HEK293 (cell line): ENCODE results near the gene KCNK15.

Experiments
- ATF2 ChIP-seq: fragments of 450-650 bp; formaldehyde crosslinking; IDR thresholded peaks from 2 replicates; pipeline ENCODE4 v1.5.1; 2016; ENCODE audit warnings: missing biosample characterization, missing genetic modification characterization, low read depth
- CTCF ChIP-seq: fragments of 450-650 bp; formaldehyde crosslinking; IDR thresholded peaks from 2 replicates; pipeline ENCODE4 v1.5.1; 2016; ENCODE audit warnings: missing biosample characterization, missing genetic modification characterization
- ELK4 ChIP-seq: IDR thresholded peaks from 2 replicates; pipeline ENCODE4 v1.6.1; 2011; ENCODE audit warnings: mild to moderate bottlenecking, low read depth, low read length, borderline replicate concordance
- GLIS1 ChIP-seq: fragments of 450-650 bp; formaldehyde crosslinking; IDR thresholded peaks from 2 replicates; pipeline ENCODE4 v1.5.1; 2016; ENCODE audit warnings: missing biosample characterization, missing genetic modification characterization
- HOXC10 ChIP-seq: sonication (generic); formaldehyde crosslinking; IDR thresholded peaks from 2 replicates; pipeline ENCODE4 v1.8.1; 2023; ENCODE audit warnings: mild to moderate bottlenecking, missing genetic modification reagents
- INSM2 ChIP-seq: fragments of 450-650 bp; formaldehyde crosslinking; IDR thresholded peaks from 2 replicates; pipeline ENCODE4 v1.5.1; 2016; ENCODE audit warnings: missing biosample characterization, missing genetic modification characterization
- PATZ1 ChIP-seq: fragments of 450-650 bp; formaldehyde crosslinking; IDR thresholded peaks from 2 replicates; pipeline ENCODE4 v1.5.1; 2016; ENCODE audit warnings: missing biosample characterization, missing genetic modification characterization
- ZBTB17 ChIP-seq: fragments of 450-650 bp; formaldehyde crosslinking; IDR thresholded peaks from 2 replicates; pipeline ENCODE4 v1.5.1; 2016; ENCODE audit warnings: missing biosample characterization, missing genetic modification characterization
- ZBTB44 ChIP-seq: fragments of 450-650 bp; IDR thresholded peaks from 2 replicates; pipeline ENCODE4 v1.5.1; 2018; ENCODE audit warnings: missing biosample characterization, mild to moderate bottlenecking, missing genetic modification characterization
- ZEB2 ChIP-seq: fragments of 450-650 bp; formaldehyde crosslinking; IDR thresholded peaks from 2 replicates; pipeline ENCODE4 v1.5.1; 2016; ENCODE audit warnings: missing biosample characterization, missing genetic modification characterization
- ZNF292 ChIP-seq: fragments of 450-650 bp; formaldehyde crosslinking; IDR thresholded peaks from 2 replicates; pipeline ENCODE4 v1.5.1; 2016; ENCODE audit warnings: low read depth, missing biosample characterization, missing genetic modification characterization, borderline replicate concordance
- ZNF302 ChIP-seq: fragments of 450-650 bp; formaldehyde crosslinking; IDR thresholded peaks from 2 replicates; pipeline ENCODE4 v1.5.1; 2016; ENCODE audit warnings: missing biosample characterization, missing genetic modification characterization, low read depth
- ZNF645 ChIP-seq: fragments of 450-650 bp; formaldehyde crosslinking; IDR thresholded peaks from 2 replicates; pipeline ENCODE4; 2016; ENCODE audit warnings: missing biosample characterization, missing genetic modification characterization
- ZNF76 ChIP-seq: fragments of 450-650 bp; formaldehyde crosslinking; IDR thresholded peaks from 2 replicates; pipeline ENCODE4; 2016; ENCODE audit warnings: low read depth, missing biosample characterization, missing genetic modification characterization, borderline replicate concordance

GRCh38 chr20:44709797-44710196, 35.9 kb upstream of the KCNK15 start:
- no peak for TF ChIP-seq ZNF76 (tag by site-specific recombination)
- TF ChIP-seq ZNF645 (tag by site-specific recombination): no peak
- TF ChIP-seq ATF2 (tag by site-specific recombination): no peak
- TF ChIP-seq ZBTB17 (tag by site-specific recombination): no peak
- no peak for TF ChIP-seq CTCF (tag by site-specific recombination)
- TF ChIP-seq ZNF302 (tag by site-specific recombination): no peak
- no peak for TF ChIP-seq ZBTB44
- no peak for TF ChIP-seq ZEB2 (tag by site-specific recombination)
- TF ChIP-seq PATZ1 (tag by site-specific recombination): no peak
- no peak for TF ChIP-seq ZNF292 (tag by site-specific recombination)
- no peak for TF ChIP-seq HOXC10 (CRISPR knock-in tag)
- TF ChIP-seq GLIS1 (tag by site-specific recombination): no peak
- TF ChIP-seq INSM2 (tag by site-specific recombination): no peak
- TF ChIP-seq ELK4: no peak
